GM10266 (cell line): ENCODE data around the gene NOTCH2.

Experiments
- DNase-seq: peaks from one replicate; pipeline ENCODE4 v3.0.0; 2012; ENCODE audit errors: extremely low spot score
- TF ChIP-seq, protein P1 (sequence below): IDR thresholded peaks from 2 replicates; pipeline ENCODE4 v1.5.1; 2012; ENCODE audit warnings: mild to moderate bottlenecking, low read depth; ENCODE audit not compliant: control insufficient read depth, insufficient read depth; ENCODE audit errors: missing control alignments

Gene NOTCH2

DNA sequence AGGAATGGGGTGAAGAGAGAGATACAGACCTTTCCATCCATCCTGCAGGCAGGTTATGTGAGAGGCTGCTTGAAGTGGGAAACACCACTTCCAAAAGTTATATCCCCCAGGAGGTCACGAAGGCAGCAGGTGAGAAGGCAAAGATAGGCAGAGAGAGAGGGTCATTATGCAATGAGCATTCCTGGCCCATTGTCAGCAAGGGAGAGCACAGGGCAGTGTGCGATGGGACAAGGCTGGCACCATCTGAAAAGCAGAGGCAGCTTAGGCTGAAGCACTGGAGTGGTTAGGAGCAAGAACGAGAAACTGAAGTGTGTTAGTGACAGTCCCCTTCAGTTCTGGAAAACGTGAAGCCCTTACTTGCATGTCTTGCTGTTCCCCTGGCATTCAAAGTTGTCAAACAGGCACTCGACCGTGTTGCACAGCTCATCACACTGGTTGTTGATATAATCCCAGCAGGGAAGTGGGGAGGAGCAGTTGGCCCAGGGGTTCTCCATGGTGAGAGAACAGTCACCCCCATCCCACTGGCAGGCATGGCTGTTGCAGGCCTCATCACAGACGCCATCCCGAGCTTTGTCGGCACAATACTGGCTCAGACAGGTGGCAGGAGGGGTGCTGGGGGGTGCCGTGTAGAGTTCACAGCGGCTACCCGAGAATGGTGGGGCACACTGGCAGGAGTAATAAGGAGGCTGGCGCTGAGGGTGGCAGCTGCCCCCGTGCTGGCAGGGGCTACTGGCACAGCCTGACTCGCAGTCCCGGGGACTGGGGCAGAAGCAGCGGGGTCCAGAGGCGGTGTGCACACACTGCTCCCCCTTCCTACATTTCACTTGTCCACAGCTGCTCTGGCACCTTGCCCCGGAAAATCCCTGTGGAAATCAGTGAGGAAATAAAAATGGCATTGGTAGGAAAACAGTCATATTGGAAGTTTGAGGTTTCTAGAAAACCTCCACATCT is 144.2 kb downstream of the NOTCH2 start:
- TF ChIP-seq, protein P1, sequence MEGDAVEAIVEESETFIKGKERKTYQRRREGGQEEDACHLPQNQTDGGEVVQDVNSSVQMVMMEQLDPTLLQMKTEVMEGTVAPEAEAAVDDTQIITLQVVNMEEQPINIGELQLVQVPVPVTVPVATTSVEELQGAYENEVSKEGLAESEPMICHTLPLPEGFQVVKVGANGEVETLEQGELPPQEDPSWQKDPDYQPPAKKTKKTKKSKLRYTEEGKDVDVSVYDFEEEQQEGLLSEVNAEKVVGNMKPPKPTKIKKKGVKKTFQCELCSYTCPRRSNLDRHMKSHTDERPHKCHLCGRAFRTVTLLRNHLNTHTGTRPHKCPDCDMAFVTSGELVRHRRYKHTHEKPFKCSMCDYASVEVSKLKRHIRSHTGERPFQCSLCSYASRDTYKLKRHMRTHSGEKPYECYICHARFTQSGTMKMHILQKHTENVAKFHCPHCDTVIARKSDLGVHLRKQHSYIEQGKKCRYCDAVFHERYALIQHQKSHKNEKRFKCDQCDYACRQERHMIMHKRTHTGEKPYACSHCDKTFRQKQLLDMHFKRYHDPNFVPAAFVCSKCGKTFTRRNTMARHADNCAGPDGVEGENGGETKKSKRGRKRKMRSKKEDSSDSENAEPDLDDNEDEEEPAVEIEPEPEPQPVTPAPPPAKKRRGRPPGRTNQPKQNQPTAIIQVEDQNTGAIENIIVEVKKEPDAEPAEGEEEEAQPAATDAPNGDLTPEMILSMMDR, result no peak
- no peak for DNase-seq

DNA sequence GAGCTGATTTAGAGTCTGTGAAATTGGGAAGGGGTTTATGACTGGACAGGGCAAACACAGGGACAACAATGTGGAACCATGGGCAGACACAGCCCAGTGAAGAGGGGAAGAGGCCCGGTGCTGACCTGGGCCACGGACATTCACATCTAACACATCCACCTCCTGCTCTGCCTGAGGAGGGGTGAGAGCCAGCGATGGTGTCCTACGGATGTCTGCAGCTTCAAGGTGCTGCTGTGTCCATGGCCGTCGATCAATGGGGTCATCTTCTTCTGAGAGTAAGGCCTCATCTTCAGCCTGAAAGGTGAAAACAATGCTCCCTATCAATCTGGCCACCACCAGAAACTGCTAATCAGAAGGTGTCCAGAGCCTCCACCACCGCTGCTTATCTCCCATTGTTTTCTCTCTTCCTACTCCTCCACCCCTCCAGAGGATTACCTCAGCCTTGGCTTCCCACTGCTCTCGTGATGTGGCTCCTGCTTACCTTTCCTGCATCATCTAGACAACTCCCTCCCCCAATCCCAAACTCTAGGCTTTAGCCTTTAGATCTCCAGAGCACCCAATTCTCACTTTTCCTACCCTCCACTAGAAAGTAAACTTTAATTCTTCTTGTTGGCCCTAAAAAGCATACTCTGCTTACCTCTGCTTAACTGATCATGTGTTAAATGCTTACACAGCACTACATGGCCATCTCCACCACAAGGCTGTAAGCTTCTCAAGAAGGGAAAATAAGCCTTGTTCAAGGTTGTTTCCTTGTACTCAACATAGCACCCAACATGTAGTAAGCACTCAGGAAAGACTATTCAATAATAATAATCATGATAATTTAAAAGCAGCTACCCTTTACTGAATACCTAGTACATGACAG is 149.1 kb downstream of the NOTCH2 start:
- TF ChIP-seq, protein P1, result no peak
- DNase-seq, result no peak

GRCh38 chr1:119919241-119919640 is 150.2 kb downstream of the NOTCH2 start:
- TF ChIP-seq, protein P1, result no peak
- DNase-seq, result no peak

DNA sequence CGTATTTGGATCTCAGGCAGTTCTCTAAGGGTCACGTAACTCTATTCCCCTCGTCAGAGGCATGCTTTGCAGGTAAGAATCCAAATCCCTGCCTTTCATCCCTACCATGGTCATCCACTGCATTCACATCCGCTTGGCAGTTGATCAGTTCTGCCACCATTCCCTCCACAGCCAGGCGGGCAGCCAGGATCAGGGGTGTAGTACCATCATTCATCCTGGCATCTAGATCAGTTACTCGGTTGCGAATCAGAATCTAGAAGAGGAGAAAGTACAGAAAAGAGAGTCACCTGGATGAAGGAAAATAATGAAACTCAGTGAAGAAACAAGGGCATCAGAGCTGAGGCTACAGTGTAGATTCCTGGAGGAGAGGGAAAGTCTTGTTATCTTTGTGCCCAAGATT is 151.2 kb downstream of the NOTCH2 start:
- no peak for DNase-seq
- TF ChIP-seq, protein P1, result no peak

DNA sequence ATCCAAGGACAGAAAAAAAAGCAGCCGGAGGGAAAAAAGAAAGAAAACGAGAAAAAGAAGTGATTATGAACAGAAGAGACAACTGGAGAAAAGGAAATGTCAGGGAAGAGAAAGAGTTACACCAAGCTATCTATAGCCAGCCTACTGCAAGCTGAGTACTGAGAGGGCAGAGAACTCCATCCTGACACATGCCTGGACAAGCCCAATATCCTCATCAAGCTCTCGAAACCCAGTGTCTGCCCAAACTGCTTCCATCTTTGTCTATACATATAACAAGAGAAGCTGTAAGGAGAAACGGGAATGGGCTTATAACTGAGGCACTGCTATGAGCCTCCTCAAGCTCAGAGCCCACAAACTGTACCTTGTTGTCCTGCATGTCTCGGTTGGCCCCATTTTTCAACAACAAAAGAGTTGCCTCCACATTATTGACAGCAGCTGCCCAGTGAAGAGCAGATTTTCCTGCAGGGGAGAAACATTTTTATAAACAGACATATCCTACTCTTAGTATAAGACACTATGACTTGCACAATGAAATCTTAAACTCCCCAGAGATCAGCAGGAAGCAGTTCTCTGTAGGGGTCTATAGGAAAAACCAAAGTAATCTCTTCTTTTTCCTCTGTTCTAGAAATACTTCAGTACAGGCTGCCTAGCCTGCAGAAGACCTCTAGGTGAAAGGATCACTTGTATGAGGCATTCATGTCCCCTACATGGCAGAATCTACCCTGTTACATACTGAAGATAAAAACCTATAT is 152.0 kb downstream of the NOTCH2 start:
- DNase-seq, result no peak
- TF ChIP-seq, protein P1, result no peak

DNA sequence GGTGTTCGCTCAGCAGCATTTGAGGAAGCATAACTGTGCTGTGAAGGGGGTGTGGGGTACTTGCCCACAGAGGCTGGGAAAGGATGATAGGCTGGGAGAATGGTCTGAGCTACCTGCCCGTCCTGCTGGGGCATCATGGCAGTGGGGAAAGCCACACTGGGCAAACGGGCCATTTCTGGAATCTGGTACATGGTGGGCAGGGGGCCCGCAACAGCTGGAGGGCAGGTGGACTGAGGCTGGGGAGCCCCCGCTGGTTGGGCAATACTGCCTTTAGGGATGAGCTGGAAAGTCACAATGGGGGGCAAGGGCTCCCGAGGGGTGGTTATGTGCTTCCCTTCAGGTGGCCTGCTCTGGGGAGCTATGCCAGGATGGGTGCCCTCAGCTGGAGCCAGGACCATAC is 153.9 kb downstream of the NOTCH2 start:
- TF ChIP-seq, protein P1, result no peak
- no peak for DNase-seq
